Liver (tissue), 9 donors: ENCODE measurements around the gene LY86. TPM values are rescaled to one million over a fixed set of nuclear protein-coding genes. Genes with fewer than 3 reads are reported as not detected.
A peak's percentile ranks its signal among the peaks of the same experiment; 100 is the strongest.

Experiments
- DNase-seq: peaks from one replicate; pipeline ENCODE4 v3.0.0-alpha.2; 2017; ENCODE audit warnings: low spot score
- H3K27ac ChIP-seq, 2 donors: one replicate each; pipeline ENCODE4 v1.7.0; 2013; ENCODE audit warnings: inconsistent platforms in 2 of 2, low read length in 2 of 2, control low read depth in 1 of 2, low read depth in 1 of 2, mild to moderate bottlenecking in 1 of 2
- H3K27me3 ChIP-seq, 4 donors: one replicate each; pipeline versions ENCODE4 v1.6.1 to v1.7.0; 2013; ENCODE audit warnings: low read length in 3 of 4, inconsistent platforms in 1 of 4, mild to moderate bottlenecking in 1 of 4, moderate library complexity in 1 of 4; ENCODE audit not compliant: control insufficient read depth in 4 of 4, insufficient read depth in 4 of 4
- H3K36me3 ChIP-seq, 4 donors: one replicate each; pipeline versions ENCODE4 v1.6.1 to v1.7.0; 2013; ENCODE audit warnings: low read length in 3 of 4, mild to moderate bottlenecking in 3 of 4, low read depth in 1 of 4, moderate library complexity in 1 of 4; ENCODE audit not compliant: control insufficient read depth in 4 of 4, insufficient read depth in 3 of 4
- H3K4me1 ChIP-seq, 4 donors: one replicate each; pipeline versions ENCODE4 v1.6.1 to v1.7.0; 2013; ENCODE audit warnings: low read length in 3 of 4, mild to moderate bottlenecking in 3 of 4, moderate library complexity in 1 of 4; ENCODE audit not compliant: control insufficient read depth in 4 of 4, insufficient read depth in 4 of 4
- H3K4me3 ChIP-seq, 3 donors: one replicate each; pipeline versions ENCODE4 v1.6.1 to v1.7.0; 2013; ENCODE audit warnings: low read length in 3 of 3, control low read depth in 1 of 3, low read depth in 1 of 3, mild to moderate bottlenecking in 1 of 3
- H3K9ac ChIP-seq, 2 donors: one replicate each; pipeline ENCODE4 v1.7.0; 2013; ENCODE audit warnings: low read length in 2 of 2, mild to moderate bottlenecking in 2 of 2, moderate library complexity in 2 of 2, control low read depth in 1 of 2, low read depth in 1 of 2
- H3K9me3 ChIP-seq, 4 donors: one replicate each; pipeline versions ENCODE4 v1.6.1 to v1.7.0; 2013; ENCODE audit warnings: low read length in 3 of 4; ENCODE audit not compliant: control insufficient read depth in 4 of 4
- EGR1 ChIP-seq, 2 donors: IDR thresholded peaks; 2 replicates each; pipeline ENCODE4 v1.6.1; 2016 to 2018; ENCODE audit warnings: antibody characterized with exemption in 2 of 2, low read depth in 2 of 2
- FOXA1 ChIP-seq: IDR thresholded peaks from 2 replicates; pipeline ENCODE4 v1.6.1; 2016; ENCODE audit warnings: antibody characterized with exemption
- FOXA2 ChIP-seq: IDR thresholded peaks from 2 replicates; pipeline ENCODE4 v1.6.1; 2016; ENCODE audit warnings: antibody characterized with exemption
- GABPA ChIP-seq, 2 donors: IDR thresholded peaks in 1 of 2; conservative IDR thresholded peaks in 1 of 2; 2 replicates each; pipeline ENCODE4 v1.6.1; 2016; ENCODE audit warnings: antibody characterized with exemption in 2 of 2, mild to moderate bottlenecking in 1 of 2, moderate library complexity in 1 of 2
- HNF4A ChIP-seq, 2 donors: conservative IDR thresholded peaks; 2 replicates each; pipeline ENCODE4 v1.6.1; 2016; ENCODE audit warnings: antibody characterized with exemption in 2 of 2, mild to moderate bottlenecking in 2 of 2
- JUND ChIP-seq, 2 donors: IDR thresholded peaks; 2 replicates each; pipeline ENCODE4 v1.6.1; 2016; ENCODE audit warnings: antibody characterized with exemption in 2 of 2
- NR2F2 ChIP-seq: IDR thresholded peaks from 2 replicates; pipeline ENCODE4 v1.6.1; 2016; ENCODE audit warnings: antibody characterized with exemption
- RAD21 ChIP-seq, 2 donors: IDR thresholded peaks; 2 replicates each; pipeline ENCODE4 v1.6.1; 2016; ENCODE audit warnings: antibody characterized with exemption in 2 of 2, mild to moderate bottlenecking in 2 of 2
- RXRA ChIP-seq, 2 donors: IDR thresholded peaks; 2 replicates each; pipeline ENCODE4 v1.6.1; 2017 to 2018; ENCODE audit warnings: antibody characterized with exemption in 2 of 2, mild to moderate bottlenecking in 1 of 2
- SP1 ChIP-seq: IDR thresholded peaks from 2 replicates; pipeline ENCODE4 v1.6.1; 2018; ENCODE audit warnings: antibody characterized with exemption, mild to moderate bottlenecking
- TAF1 ChIP-seq: conservative IDR thresholded peaks from 2 replicates; pipeline ENCODE4 v1.6.1; 2016; ENCODE audit warnings: antibody characterized with exemption, mild to moderate bottlenecking
- YY1 ChIP-seq: IDR thresholded peaks from 2 replicates; pipeline ENCODE4 v1.6.1; 2016; ENCODE audit warnings: antibody characterized with exemption, mild to moderate bottlenecking
- WGBS: extraction: QIAGEN DNeasy Blood & Tissue Kit; methylation state at CpG from one replicate; pipeline ENCODE4 v1.1.7; 2013; 5-methylcytosine and 5-hydroxymethylcytosine counted together
- polyA plus RNA-seq, 2 donors: library from polyadenylated mRNA; stranded (reverse) in 1 of 2; unstranded in 1 of 2; fragments of 200-250 nt in 1 of 2; fragments of >200 nt in 1 of 2; fragmentation: Nextera tagmentation in 1 of 2; extraction: Ambion mirVana in 1 of 2; gene quantifications; one replicate each; pipeline versions ENCODE4 v1.2.1 to v1.2.3, GENCODE V29; 2013 to 2015
- total RNA-seq, 2 donors: library from RNA; depleted of rRNA; stranded (reverse); fragments of >200 nt; gene quantifications; one replicate each; pipeline ENCODE4 v1.2.3, GENCODE V29; 2014
- TF ChIP-seq, protein P1 (sequence below): fragments of 150-350 bp; IDR thresholded peaks from 2 replicates; pipeline ENCODE4 v1.5.1; 2017; ENCODE audit warnings: improper control_type of control experiment, low read depth, low read length; ENCODE audit not compliant: missing input control
- TF ChIP-seq, protein P2 (sequence below): IDR thresholded peaks from 2 replicates; pipeline ENCODE4 v1.6.1; 2016; ENCODE audit warnings: antibody characterized with exemption, mild to moderate bottlenecking
- TF ChIP-seq, protein P3 (sequence below): IDR thresholded peaks from 2 replicates; pipeline ENCODE4 v1.6.1; 2016; ENCODE audit warnings: antibody characterized with exemption
- TF ChIP-seq, protein P4 (sequence below): IDR thresholded peaks from 2 replicates; pipeline ENCODE4 v1.6.1; 2016; ENCODE audit warnings: antibody characterized with exemption
- donor health status: healthy.
- donor health status: healthy.
- donor health status: healthy.
- donor health status: healthy.
- donor health status: healthy.

The LY86 gene
- total and polyA plus RNA-seq, 4 donors = 1.4 to 7.8 (median 3.7) TPM

DNA sequence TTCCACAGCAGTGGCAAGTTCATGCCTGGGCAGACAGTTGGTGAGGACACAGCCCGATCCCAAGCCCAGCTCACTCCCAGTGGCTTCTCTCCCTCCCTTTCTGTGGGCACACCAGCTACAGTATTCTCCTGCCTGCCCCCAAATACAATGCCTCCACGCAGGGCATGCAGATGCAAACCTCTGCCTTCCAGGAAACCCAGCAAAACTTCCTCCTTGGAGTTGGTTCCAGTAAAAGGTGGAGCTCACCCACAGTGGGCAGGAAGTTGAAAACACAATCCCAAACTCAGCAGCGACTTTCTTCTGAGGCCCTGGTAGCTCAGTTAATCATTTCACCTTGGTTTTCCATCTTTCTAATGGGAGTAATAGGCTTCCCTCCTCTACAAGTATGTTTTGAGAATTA lies 93.7 kb downstream of the LY86 start:
- H3K9me3 ChIP-seq = no peaks in the 10 kb centered on the region
- peaks cover 18 to 64% (median 52%) of the 10 kb centered on the region in 4 donors for H3K4me1 ChIP-seq
- 67% methylated on average over 3 of the region's 3 CpGs for WGBS
- no peak overlapping the region for H3K9ac ChIP-seq
- TF ChIP-seq, protein P1, sequence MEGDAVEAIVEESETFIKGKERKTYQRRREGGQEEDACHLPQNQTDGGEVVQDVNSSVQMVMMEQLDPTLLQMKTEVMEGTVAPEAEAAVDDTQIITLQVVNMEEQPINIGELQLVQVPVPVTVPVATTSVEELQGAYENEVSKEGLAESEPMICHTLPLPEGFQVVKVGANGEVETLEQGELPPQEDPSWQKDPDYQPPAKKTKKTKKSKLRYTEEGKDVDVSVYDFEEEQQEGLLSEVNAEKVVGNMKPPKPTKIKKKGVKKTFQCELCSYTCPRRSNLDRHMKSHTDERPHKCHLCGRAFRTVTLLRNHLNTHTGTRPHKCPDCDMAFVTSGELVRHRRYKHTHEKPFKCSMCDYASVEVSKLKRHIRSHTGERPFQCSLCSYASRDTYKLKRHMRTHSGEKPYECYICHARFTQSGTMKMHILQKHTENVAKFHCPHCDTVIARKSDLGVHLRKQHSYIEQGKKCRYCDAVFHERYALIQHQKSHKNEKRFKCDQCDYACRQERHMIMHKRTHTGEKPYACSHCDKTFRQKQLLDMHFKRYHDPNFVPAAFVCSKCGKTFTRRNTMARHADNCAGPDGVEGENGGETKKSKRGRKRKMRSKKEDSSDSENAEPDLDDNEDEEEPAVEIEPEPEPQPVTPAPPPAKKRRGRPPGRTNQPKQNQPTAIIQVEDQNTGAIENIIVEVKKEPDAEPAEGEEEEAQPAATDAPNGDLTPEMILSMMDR = no peak
- TF ChIP-seq, protein P2, sequence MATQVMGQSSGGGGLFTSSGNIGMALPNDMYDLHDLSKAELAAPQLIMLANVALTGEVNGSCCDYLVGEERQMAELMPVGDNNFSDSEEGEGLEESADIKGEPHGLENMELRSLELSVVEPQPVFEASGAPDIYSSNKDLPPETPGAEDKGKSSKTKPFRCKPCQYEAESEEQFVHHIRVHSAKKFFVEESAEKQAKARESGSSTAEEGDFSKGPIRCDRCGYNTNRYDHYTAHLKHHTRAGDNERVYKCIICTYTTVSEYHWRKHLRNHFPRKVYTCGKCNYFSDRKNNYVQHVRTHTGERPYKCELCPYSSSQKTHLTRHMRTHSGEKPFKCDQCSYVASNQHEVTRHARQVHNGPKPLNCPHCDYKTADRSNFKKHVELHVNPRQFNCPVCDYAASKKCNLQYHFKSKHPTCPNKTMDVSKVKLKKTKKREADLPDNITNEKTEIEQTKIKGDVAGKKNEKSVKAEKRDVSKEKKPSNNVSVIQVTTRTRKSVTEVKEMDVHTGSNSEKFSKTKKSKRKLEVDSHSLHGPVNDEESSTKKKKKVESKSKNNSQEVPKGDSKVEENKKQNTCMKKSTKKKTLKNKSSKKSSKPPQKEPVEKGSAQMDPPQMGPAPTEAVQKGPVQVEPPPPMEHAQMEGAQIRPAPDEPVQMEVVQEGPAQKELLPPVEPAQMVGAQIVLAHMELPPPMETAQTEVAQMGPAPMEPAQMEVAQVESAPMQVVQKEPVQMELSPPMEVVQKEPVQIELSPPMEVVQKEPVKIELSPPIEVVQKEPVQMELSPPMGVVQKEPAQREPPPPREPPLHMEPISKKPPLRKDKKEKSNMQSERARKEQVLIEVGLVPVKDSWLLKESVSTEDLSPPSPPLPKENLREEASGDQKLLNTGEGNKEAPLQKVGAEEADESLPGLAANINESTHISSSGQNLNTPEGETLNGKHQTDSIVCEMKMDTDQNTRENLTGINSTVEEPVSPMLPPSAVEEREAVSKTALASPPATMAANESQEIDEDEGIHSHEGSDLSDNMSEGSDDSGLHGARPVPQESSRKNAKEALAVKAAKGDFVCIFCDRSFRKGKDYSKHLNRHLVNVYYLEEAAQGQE = no peak
- TF ChIP-seq EGR1 (IDR thresholded peaks at IDR 0.05; ENCODE audit: low read depth in 2 of 2) = no peak
- no peak for TF ChIP-seq RXRA (IDR thresholded peaks at IDR 0.05)
- no peak overlapping the region for H3K4me3 ChIP-seq
- H3K27me3 ChIP-seq = no peaks in the 10 kb centered on the region
- H3K36me3 ChIP-seq = no peaks in the 10 kb centered on the region
- no peak overlapping the region for H3K27ac ChIP-seq
- no peak for DNase-seq

DNA sequence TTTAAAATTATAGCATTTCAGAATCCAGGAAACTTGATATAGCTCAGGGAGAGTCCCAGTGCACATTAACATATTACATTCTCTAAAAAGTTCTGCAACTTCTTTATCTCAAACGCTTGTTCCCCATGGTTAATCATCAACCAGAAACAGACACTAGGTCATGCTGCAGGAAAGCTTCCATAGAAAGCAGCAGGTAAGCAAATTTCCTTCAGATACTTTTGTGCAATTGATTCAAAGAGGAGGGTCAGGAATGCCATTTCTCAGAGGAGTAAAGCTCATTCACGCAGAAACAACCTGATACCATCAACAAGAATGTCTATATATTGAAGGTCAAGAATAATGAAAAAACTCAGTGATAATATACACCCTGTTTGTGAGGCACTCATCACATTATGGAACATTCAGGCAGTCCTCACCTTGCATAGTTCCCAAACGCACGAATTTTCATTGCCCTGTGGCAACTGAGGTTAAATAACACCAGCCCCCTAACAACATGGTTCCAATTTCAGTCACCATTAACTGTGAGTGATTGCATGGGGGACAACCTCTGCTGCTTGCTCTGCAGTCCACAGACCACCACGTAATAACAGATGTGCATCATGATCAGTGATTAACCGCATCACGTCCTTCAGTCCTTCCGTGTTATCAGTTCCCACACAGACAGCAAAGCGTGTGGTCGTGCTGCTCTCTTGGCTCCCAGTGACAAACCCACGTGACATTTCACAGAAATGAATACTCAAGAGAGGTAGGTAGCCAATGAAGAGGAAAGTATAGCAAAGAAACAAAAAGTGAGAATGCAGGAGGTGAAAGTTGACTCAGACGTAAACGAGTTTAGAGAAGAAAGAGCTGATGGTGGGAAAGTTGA lies 95.7 kb downstream of the LY86 start:
- WGBS = 21% methylated on average over 13 of the region's 13 CpGs
- TF ChIP-seq FOXA1 (no peak), NR2F2 (no peak), YY1 (peak; percentile 48), EGR1 (IDR thresholded peaks at IDR 0.05; ENCODE audit: low read depth in 2 of 2) (no peak), TAF1 (no peak), JUND (IDR thresholded peaks at IDR 0.05) (peak in 1 of 2 donors; percentile 59), SP1 (peak; percentile 51), GABPA (IDR thresholded peaks at IDR 0.05 in 1 of 2, conservative IDR thresholded peaks at IDR 0.05 in 1 of 2) (no peak), RAD21 (IDR thresholded peaks at IDR 0.05) (peak in 1 of 2 donors; percentile 12), FOXA2 (peak; percentile 12), HNF4A (conservative IDR thresholded peaks at IDR 0.05) (peak in 1 of 2 donors; percentile 28)
- TF ChIP-seq, protein P3, sequence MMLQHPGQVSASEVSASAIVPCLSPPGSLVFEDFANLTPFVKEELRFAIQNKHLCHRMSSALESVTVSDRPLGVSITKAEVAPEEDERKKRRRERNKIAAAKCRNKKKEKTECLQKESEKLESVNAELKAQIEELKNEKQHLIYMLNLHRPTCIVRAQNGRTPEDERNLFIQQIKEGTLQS = no peak
- TF ChIP-seq, protein P2 = no peak
- TF ChIP-seq, protein P4, sequence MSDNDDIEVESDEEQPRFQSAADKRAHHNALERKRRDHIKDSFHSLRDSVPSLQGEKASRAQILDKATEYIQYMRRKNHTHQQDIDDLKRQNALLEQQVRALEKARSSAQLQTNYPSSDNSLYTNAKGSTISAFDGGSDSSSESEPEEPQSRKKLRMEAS = peak; percentile 42
- TF ChIP-seq, protein P1 = no peak

More for the DNA sequence above, 95.7 kb downstream of the LY86 start:
- Histone ChIP-seq H3K27ac (peak overlapping the region; percentile 76 to 80), H3K9ac (no peak overlapping the region), H3K9me3 (no peaks in the 10 kb centered on the region), H3K4me3 (no peak overlapping the region), H3K36me3 (no peaks in the 10 kb centered on the region), H3K27me3 (no peaks in the 10 kb centered on the region), H3K4me1 (peaks cover 23 to 69% (median 57%) of the 10 kb centered on the region in 4 donors)
- DNase-seq = peak; percentile 68
